Amygdala (tissue), 56 donors: Measurements from ENCODE around the gene AFF4.
"Not testable (repeated sequence)": the region's sequence is repeated elsewhere in the genome, so short reads cannot be mapped to it uniquely, and the experiment has no call there.

ENCODE experiments used
- DNase-seq, 56 donors: peaks; one replicate each; lab custom pipeline; 2025; lab: John Stamatoyannopoulos, UW

AFF4 gene

DNA sequence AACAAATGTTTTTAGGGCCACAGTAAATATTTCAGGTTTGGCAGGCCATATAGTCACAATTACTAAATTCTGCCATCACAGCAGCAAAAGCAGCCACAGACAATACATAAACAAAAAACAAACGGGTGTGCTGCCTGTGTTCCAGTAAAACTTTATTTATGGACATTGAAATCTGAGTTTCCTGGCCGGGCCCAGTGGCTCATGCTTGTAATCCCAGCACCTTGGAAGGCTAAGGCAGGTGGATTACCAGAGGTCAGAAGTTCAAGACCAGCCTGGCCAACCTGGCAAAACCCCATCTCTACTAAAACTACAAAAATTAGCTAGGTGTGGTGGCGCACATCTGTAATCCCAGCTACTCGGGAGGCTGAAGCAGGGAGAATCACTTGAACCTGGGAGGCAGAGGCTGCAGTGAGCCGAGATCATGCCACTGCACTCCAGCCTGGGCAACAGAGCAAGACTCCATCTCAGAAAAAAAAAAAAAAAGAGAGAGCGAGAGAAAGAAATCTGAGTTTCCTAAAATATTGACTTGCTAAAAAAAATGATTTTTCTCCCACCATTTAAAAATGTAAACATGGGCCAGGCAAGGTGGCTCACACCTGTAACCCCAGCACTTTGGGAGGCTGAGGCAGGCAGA is 7.2 kb downstream of the AFF4 start:
- not testable (repeated sequence) for DNase-seq

DNA sequence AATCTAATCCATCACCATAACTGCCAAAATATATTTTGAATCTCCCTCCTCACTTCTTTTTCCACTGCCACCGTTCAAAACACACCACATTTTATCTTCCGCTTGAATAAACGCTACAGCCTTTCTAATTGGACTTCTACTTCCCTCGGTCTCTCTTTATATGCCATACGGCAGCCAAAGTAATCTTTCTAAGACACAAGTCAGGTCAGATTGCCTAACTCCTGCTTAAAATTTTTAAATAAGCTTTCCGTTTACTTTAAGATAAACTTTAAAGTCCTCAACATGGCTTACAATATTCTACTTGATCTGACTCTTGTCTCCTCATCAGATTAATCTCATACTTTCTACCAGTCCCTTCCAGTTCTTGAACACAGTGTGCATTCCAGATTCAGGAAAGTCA is 9.7 kb downstream of the AFF4 start:
- no peak for DNase-seq

DNA sequence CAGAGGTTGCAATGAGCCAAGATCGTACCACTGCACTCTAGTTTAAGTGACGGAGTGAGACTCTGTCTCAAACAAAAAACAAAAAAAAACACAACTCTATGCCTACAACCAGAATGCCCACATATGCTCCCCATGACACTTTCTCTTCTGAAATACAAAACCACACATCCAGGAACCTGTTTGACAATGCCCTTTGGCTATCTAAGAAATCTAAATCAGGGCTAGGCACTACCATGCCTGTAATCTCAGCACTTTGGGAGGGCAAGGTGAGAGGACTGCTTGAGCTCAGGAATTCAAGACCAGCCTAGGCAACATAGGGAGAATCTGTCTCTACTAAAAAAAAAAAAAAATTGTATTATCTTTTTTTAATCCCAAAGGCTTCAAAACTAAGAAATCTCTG is 10.6 kb downstream of the AFF4 start:
- no peak for DNase-seq

DNA sequence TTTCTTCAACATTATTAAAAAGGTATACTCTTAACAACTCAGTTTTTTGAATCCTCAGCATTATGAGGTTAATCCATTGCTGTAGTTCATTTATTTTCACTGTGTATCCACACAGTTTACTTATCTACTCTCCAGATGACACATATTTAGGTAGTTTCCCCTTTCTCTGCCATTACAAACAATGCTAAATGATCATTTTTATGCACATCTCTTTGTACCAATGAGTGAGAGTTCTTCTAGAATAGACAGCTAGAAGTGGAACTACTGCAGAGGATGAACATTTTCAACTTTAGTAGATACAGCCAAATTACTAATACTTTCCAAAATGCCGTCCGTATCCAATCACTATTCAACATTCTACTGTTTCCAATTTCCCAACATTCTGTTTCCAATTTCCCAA is 11.5 kb downstream of the AFF4 start:
- no peak for DNase-seq

DNA sequence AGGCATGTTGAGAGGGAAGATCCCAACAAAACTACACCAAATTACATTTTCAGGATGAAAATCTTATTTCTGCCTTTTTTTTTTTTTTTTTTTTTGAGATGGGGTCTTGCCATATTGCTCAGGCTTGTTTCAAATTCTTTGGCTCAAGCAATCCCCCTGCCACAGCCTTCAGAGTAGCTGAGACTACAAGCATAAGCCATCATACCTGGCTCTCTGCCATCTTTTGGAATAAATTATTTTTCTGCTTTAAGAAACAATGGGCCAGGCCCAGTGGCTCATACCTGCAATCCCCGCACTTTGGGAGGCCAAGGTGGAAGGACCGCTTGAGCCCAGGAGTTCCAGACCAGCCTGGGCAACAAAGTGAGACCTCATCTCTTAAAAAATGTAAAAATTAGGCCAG is 14.3 kb downstream of the AFF4 start:
- no peak for DNase-seq

DNA sequence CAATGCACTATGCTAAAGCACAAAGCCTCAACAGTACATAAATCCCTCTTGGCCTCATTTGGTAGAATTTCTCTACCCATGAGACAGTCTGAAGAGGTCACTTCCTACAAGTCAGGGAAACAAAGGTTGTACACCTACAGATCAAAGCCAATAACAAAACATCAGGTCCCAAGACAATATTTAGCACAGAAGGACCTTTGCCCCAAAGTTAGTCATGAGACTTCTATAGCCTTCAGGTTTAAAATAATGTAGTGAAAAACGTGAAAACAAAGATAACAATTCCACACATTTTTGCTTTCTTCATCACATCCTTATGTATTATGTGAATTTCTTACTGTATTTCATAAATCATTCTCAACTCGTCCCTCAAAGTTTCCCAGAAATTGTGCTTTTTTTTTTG is 15.8 kb downstream of the AFF4 start:
- DNase-seq: no peak

DNA sequence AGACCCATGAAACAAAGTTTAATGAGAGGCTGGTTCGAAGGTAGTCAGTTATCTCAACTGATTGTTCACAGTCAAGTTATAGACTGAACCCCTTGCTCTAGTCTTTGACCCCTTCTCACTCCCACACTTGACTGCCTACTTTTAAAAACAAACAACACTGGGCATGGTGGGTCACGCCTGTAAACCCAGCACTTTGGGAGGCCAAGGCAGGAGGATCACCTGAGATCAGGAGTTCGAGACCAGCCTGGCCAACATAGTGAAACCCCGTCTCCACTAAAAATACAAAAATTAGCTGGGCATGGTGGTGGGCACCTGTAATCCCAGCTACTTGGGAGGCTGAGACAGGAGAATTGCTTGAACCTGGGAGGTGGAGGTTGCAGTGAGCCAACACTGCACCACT is 18.1 kb downstream of the AFF4 start:
- DNase-seq: not testable (repeated sequence)

DNA sequence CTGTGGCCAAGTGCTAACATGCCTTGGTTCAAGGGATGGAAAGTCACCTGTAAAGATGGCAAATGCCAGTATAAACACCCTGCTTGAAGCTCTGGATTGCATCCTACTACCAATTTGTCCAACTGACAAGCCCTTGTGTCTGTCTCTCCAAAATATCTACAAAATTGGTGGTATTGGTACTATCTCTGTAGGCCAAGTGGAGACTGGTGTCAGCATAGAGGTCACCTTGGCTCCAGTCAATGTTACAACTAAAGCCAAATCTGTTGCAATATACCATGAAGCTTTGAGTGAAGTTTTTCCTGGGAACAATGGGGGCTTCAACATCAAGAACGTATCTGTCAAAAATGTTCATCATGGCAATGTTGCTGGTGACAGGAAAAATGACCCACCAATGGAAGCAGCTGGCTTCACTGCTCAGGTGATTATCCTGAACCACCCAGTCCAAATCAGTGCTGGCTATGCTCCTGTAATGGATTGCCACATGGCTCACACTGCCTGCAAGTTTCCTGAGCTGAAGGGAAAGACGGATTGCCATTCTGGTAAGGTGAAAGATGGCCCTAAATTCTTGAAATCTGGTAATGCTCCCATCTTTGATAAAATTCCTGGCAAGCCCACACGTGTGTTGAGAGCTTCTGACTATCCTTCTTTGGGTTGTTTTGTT is 19.9 kb downstream of the AFF4 start:
- DNase-seq: no peak

DNA sequence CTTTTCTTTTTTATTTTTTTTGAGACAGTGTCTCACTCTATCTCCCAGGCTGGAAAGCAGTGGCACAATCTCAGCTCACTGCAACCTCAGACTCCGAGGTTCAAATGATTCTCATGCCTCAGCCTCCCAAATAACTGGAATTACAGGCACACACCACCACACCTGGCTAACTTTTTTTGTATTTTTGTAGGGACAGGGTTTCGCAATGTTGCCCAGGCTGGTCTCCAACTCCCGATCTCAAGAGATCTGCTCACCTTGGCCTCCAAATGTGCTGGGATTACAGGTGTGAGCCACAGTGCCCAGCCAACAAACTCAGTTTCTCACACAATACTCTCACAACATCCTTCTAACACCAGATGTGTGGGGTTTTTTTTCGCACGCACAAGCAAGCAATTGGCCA is 22.1 kb downstream of the AFF4 start:
- no peak for DNase-seq

DNA sequence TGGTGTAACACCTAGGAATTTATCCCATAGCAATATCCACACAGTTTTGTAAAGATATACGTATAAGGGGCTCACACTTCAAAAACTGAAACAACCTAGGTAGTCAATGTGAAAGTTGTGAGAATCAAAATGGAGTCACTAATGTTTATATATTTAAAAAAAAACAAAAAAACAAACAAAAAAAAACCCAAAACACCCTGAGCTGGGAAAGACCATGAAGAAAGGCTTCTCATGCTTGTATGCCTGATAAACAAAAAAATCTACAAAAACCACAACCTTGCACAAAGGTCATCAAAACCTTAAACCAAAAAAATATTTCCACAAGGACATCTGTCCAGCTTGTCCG is 35.4 kb downstream of the AFF4 start:
- DNase-seq: no peak

DNA sequence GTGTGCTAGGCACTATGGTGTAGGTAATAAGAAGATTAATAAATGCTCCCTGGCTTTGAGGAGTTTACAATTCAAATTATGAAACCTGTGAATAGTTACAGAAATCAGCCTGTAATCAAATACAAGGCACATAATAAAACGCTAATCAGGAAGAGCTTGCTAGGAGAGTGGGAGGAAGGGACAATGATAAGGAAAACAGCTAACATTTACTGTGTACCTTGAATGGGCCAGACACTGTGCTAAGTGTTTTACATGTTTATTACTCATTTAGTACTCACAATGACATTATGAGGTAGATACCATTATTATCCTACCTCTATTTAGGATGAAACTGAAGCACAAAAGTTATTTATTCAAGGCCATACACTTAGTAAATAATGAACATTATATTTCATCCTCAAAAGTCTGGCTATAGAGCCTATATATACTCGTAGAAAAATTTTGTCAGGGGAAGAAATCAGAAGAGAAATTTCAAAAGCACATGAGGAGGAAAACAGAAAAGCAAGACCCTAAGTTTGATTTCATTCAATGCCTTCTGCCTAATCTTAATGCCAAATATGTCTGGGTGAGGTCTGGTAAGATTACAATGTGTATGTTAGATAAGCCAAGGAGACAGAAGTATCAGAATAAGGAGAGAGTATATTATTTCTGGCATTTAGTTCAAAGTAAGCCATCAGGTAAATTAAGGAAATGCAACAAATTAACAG is 35.9 kb downstream of the AFF4 start:
- DNase-seq: no peak

DNA sequence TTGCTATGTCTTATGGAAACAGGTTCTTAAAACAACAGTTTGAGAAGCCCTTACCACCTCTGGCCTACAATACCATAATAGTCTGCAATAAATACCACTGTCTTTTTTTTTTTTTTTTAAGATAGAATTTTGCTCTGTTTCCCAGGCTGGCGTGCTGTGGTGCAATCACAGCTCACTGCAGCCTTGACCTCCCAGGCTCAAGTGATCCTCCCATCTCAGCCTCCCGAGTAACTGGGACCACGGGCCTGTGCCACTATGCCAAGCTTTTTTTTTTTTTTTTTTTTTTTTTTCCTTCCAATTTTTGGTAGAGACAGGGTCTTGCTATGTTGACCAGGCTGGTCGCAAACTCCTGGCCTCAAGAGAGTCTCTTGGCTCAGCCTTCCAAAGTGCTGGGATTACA is 37.0 kb downstream of the AFF4 start:
- no peak for DNase-seq

DNA sequence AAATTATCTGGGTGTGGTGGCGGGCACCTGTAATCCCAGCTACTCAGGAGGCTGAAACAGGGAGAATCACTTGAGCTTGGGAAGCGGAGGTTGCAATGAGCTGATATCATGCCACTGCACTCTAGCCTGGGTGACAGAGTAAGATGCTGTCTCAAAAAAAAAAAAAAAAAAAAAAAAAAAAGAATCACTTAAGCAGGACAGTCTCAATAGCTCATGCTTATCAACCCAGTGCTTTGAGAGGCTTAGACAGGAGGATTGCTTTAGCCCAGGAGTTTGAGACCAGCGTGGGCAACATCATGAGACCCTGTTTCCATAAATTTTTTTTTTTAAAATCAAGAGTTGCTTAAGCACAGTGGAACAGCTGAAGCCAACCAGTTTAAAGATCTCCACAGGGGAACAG is 47.3 kb downstream of the AFF4 start:
- no peak for DNase-seq

DNA sequence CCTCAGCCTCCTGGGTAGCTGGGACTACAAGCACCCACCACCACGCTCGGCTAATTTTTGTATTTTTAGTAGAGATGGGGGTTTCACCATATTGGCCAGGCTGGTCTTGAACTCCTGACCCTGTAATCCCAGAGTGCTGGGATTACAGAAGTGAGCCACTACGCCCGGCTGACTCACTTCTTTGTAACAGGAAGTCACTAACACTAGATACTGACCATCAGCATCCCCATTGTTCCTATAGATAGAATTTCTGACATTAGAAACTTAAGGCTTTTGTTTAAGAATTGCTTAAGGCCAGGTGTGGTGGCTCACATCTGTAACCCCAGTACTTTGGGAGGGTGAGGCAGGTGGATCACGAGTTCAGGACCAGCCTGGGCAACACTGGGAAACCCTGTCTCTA is 47.8 kb downstream of the AFF4 start:
- DNase-seq: no peak

DNA sequence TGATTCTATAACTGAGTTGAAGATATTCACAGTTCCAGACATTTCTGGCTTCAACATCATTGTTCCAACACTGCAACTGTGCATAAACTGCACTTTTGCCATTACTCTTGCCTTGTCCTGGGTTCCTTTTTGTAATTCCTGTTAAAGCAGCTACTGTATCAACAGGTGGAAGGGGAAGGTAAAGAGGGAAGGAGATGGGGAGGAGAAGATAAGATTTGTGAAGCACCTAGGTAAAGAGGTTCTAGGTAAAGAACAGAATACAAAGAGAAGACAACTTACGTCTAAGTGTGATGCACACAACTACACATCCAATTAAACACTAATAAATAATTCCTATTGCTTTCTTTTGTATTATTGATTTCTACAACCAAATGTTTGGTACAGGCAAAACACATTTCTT is 53.7 kb downstream of the AFF4 start:
- DNase-seq: no peak

DNA sequence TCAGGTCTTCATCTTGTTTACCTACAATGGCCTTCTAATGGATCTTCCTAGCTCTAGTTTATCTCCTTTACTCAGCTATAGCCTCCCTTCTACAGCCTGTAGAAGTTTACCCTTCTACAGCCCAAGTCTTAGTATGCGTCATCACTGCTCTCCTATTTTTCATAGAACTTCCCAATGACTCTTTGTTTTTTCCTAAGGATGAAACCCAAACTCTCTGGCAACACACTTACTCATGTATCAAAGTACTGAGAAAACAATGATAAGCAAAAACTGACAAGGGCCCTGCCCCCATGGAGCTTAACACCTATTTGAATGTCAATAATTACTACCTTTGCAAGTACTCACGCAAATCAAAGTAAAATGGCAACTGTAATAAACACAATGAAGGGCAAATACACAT is 56.3 kb downstream of the AFF4 start:
- no peak for DNase-seq

DNA sequence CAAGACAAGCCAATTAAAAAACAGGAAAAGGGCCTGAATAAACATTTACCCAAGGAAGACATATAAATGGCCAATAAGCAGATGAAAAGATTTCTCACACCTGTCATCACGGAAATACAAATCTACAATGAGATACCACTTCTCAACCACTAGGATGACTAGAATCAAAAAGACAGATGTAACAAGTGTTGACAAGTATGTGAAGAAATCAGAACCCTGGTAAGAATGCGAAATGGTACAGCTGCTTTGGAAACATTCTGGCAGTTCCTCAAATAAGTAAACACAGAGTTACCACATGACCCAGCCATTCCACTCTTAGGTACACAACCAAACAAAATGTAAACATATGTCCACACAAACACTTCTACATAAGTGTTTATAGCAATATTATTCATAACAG is 57.5 kb downstream of the AFF4 start:
- no peak for DNase-seq

DNA sequence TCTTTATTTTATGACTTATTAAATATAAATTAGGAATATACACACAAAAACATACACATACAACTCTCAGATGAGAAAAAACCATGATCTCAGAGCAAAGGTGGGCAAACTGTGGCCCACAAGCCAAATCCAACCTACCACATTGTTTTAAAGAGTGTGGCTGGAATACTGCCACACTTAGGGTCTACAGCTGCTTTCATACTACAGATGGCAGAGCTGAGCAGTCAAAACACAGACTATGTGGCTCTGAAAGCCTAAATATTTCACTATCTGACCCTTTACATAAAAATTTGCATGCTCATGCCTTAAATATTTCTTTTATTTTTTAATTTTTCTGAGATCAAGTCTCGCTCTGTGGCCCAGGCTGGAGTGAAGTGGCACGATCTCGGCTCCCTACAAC is 61.7 kb downstream of the AFF4 start:
- DNase-seq: no peak

DNA sequence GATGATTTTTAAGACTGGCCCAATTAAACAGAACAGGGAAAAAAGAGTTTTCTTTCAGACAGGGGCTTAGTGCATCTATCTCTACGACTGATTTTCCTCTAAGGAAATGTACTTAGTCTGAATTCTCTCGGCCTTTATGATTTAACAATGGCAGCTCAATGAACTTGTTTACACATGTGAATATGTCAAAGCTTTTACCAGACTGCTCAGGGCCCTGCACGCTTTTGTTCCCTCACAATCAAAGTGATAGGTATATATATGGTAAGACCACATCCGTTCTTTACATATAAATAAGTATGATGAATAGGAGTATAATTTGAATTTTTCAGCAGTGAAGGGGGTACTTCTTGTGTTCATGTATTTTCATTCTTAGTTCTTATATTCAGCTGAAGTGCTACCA is 62.4 kb downstream of the AFF4 start:
- DNase-seq: no peak

DNA sequence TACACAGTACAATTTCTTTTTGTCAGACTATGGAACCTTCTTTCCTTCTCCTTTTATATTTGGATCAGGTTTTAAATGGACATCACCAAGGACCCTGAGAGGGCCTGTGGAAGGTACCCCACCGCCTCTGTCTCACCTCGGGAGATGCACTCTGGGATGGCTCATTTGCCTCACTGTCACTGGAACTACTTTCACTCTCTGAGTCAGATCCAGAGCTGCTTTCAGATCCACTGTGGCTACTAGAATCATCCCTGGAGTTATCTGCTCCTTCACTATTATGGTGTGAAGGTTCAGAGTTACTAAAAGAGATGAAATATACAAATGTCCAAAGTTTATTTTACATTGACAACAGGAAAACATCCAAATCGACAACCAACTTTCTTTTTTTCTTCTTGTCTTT is 65.3 kb downstream of the AFF4 start:
- no peak for DNase-seq

DNA sequence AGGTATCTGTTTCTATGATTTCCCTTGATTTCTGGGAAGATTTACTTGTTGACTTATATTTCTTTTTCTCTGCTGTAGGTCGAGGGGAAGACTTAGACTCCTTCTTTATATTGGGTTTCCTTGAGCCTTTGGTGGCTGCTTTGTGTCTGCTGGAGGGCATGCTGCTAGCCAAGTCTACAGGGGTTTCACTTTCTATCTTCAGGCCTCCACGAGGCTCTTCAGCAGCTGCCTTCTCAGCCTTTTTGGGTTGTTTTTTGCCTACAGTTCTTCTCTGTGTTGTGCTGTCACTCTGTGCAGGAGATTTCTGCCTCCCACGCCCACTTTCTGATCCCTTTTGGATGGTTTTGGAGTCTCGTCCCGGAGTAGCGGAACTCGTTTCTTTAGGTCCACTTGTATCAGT is 66.7 kb downstream of the AFF4 start:
- no peak for DNase-seq

DNA sequence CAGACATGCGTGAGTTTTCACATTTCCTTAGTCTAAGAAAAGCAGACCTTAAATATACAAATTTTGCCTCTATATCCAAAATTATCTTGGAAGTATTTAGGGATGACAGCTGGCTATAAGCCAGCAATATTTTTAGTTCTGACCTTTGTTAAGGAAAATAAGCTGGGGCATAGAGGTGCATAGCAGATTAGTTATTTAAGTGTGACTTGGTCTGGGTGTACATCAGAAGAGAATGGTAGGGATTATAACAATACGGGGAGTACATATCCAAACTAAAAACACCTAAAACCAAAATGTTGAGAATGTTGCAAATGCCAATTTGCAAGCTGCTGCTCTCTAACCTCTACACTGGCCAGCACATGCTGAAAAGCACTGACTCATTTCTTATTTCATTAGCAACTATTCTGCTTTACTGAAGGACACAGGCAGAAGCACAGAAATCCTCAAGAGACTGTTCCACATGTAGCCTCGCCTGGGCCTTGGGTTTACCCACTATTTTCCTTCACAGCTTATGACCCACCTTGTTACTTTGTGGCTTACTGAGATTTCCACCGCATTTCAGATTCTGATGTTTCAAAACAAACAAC is 67.6 kb downstream of the AFF4 start:
- no peak for DNase-seq
